Keratinocyte (primary cell): ENCODE data around the gene ATF5.

Experiments used
- EZH2 ChIP-seq: IDR thresholded peaks from one replicate; pipeline ENCODE4 v1.6.1; 2012; ENCODE audit warnings: inconsistent platforms, mild to moderate bottlenecking, low read length, moderate library complexity
- TF ChIP-seq, protein P1 (sequence below), 3 experiments: IDR thresholded peaks in 1 of 3; conservative IDR thresholded peaks in 1 of 3; optimal IDR thresholded peaks in 1 of 3; 2 replicates in 2 of 3; 3 replicates in 1 of 3; pipeline versions ENCODE3 to v1.5.1; 2011; ENCODE audit warnings: low read length in 3 of 3, mild to moderate bottlenecking in 3 of 3, moderate library complexity in 2 of 3, control low read depth in 1 of 3, inconsistent platforms in 1 of 3; ENCODE audit not compliant: insufficient read depth in 2 of 3; ENCODE audit errors: extremely low read depth in 1 of 3

DNA sequence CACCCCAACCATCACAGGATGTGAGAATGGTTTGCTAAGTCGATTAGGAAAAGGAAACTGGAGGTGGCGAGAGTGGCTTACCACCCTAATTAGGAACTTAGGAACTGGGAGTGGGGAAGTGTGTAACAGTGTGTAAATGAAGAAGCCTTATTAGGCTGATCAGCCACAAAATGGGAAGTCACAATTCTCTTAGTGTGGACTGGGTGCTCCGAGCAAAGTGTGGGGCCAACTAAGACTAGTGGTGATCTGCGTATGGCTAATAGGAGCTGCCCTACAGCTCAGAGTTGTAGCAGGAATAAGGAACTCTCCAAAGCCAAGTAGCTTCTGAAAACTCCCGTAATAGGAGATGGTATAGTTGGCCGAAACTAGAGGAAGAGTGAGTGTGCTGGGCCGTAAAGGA, 24.4 kb downstream of the ATF5 start:
- TF ChIP-seq, protein P1, sequence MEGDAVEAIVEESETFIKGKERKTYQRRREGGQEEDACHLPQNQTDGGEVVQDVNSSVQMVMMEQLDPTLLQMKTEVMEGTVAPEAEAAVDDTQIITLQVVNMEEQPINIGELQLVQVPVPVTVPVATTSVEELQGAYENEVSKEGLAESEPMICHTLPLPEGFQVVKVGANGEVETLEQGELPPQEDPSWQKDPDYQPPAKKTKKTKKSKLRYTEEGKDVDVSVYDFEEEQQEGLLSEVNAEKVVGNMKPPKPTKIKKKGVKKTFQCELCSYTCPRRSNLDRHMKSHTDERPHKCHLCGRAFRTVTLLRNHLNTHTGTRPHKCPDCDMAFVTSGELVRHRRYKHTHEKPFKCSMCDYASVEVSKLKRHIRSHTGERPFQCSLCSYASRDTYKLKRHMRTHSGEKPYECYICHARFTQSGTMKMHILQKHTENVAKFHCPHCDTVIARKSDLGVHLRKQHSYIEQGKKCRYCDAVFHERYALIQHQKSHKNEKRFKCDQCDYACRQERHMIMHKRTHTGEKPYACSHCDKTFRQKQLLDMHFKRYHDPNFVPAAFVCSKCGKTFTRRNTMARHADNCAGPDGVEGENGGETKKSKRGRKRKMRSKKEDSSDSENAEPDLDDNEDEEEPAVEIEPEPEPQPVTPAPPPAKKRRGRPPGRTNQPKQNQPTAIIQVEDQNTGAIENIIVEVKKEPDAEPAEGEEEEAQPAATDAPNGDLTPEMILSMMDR (optimal IDR thresholded peaks at IDR 0.05 in 1 of 3, IDR thresholded peaks at IDR 0.05 in 1 of 3, conservative IDR thresholded peaks at IDR 0.05 in 1 of 3; ENCODE audit: extremely low read depth in 1 of 3, insufficient read depth in 2 of 3, low read length in 3 of 3): no peak
- no peak for TF ChIP-seq EZH2
